ENCODE results near the gene CALM1. TPM values are rescaled to one million over a fixed set of nuclear protein-coding genes. Genes with fewer than 3 reads are reported as not detected.

CALM1 gene
- total RNA-seq, 1 donor, result 227 TPM

DNA sequence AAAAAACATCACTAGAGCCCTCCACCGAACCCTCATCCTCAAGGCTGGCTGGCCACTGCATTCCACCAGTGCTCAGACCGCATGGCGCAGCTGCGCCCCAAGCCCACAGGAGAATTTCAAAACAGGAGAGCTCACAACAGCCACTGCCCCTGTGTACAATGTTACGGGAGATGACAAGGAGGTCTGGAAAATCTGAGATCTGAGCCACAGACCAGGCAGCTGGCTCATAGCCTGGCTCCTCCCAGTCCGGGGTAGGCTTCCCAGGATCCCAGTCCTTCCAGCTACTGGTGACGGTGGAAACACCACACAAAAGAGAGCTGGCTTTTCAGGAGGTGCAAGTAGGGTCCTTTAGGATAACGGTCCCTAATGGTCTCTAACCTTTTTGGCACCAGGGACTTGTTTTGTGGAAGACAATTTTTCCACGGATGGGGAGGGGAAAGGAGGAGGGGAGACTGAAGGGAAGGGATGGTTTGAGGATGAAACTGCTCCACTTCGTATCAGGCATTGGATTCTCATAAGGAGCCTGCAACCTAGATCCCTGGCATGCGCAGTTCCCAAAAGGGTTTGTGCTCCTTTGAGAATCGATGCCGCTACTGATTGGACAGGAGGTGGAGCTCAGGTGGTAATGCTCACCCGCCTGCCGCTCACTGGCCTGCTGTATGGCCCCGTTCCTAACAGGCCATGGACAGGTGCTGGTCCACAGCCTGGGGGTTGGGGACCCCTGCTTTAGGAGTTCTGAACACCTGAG lies 42.1 kb upstream of the CALM1 start:
- Histone ChIP-seq H3K79me2 (ENCODE audit: insufficient read depth, low read length) (no peaks in the 10 kb centered on the region), H3K4me3 (ENCODE audit: insufficient read depth, low read length) (no peak overlapping the region), H2AFZ (ENCODE audit: low read length) (peak overlapping the region; percentile 15), H3K27me3 (ENCODE audit: insufficient read depth, low read length) (no peaks in the 10 kb centered on the region), H3K4me2 (ENCODE audit: insufficient read depth, low read length) (no peak overlapping the region), H4K20me1 (ENCODE audit: insufficient read depth, low read length) (no peaks in the 10 kb centered on the region), H3K4me1 (ENCODE audit: insufficient read depth, low read length) (no peaks in the 10 kb centered on the region), H3K27ac (ENCODE audit: low read depth, low read length) (no peak overlapping the region), H3K36me3 (ENCODE audit: insufficient read depth, low read length) (no peaks in the 10 kb centered on the region), H3K9me3 (ENCODE audit: low read depth, low read length) (no peaks in the 10 kb centered on the region)
- TF ChIP-seq, protein P1, sequence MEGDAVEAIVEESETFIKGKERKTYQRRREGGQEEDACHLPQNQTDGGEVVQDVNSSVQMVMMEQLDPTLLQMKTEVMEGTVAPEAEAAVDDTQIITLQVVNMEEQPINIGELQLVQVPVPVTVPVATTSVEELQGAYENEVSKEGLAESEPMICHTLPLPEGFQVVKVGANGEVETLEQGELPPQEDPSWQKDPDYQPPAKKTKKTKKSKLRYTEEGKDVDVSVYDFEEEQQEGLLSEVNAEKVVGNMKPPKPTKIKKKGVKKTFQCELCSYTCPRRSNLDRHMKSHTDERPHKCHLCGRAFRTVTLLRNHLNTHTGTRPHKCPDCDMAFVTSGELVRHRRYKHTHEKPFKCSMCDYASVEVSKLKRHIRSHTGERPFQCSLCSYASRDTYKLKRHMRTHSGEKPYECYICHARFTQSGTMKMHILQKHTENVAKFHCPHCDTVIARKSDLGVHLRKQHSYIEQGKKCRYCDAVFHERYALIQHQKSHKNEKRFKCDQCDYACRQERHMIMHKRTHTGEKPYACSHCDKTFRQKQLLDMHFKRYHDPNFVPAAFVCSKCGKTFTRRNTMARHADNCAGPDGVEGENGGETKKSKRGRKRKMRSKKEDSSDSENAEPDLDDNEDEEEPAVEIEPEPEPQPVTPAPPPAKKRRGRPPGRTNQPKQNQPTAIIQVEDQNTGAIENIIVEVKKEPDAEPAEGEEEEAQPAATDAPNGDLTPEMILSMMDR (IDR thresholded peaks at IDR 0.05; ENCODE audit: extremely low read depth, low read depth, low read length), result no peak
- peak; percentile 58 for DNase-seq (ENCODE audit: insufficient read length, low spot score, missing footprints)

DNA sequence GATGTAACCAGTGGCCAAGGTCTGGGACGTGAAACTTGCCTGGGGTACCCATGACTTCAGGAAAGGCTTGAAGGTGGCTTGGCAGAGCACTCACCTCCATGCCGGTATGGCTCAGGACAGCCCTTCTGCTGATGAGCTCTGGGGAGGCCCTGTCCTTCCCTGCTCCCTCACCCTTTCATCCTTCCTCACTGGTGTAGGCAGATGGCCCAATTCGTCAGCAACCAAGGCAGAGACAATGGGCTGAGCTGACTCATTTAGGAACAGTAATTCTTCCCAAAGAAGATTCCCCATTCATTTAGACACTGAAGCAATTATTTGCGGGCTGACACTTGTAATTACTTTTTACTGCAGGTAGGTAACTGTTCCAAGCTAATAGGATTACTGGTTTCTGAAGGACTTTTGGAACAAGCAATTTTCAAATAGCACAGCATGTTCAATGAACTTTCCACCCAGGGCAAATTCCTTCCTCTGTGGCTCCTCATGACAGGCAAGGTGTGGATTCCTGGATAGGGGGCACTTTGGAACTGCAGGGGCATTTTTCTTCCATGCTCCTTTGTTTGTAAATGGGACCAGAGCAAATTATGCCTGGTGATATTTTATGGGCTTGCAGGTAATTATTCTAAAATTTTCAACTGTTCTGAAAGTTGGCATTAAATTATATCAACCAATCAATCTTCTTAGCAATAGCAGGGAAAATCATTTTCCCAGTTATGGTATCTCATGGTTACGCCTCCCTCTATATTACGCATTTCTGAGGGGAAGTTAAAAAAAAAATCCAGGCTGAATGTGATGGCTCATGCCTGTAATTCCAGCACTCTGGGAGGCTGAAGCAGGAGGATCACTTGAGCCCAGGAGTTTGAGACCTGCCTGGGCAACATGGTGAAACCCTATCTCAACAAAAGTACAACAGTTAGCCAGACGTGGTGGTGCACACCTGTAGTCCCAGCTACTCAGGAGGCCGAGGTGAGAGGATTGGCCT lies 41.0 kb upstream of the CALM1 start:
- Histone ChIP-seq H3K27me3 (ENCODE audit: insufficient read depth, low read length) (no peaks in the 10 kb centered on the region), H3K4me1 (ENCODE audit: insufficient read depth, low read length) (no peaks in the 10 kb centered on the region), H3K36me3 (ENCODE audit: insufficient read depth, low read length) (no peaks in the 10 kb centered on the region), H3K4me2 (ENCODE audit: insufficient read depth, low read length) (no peak overlapping the region), H3K4me3 (ENCODE audit: insufficient read depth, low read length) (no peak overlapping the region), H4K20me1 (ENCODE audit: insufficient read depth, low read length) (no peaks in the 10 kb centered on the region), H3K9me3 (ENCODE audit: low read depth, low read length) (no peaks in the 10 kb centered on the region), H3K27ac (ENCODE audit: low read depth, low read length) (no peak overlapping the region), H2AFZ (ENCODE audit: low read length) (no peak overlapping the region), H3K79me2 (ENCODE audit: insufficient read depth, low read length) (no peaks in the 10 kb centered on the region)
- DNase-seq (ENCODE audit: insufficient read length, low spot score, missing footprints), result no peak
- TF ChIP-seq, protein P1 (IDR thresholded peaks at IDR 0.05; ENCODE audit: extremely low read depth, low read depth, low read length), result no peak

- no peak overlapping the region for H3K27ac ChIP-seq (ENCODE audit: low read depth, low read length)
- no peaks in the 10 kb centered on the region for H4K20me1 ChIP-seq (ENCODE audit: insufficient read depth, low read length)
- TF ChIP-seq, protein P1 (IDR thresholded peaks at IDR 0.05; ENCODE audit: extremely low read depth, low read depth, low read length), result no peak
- no peak for DNase-seq (ENCODE audit: insufficient read length, low spot score, missing footprints)
- H3K4me2 ChIP-seq (ENCODE audit: insufficient read depth, low read length), result no peak overlapping the region
- no peaks in the 10 kb centered on the region for H3K36me3 ChIP-seq (ENCODE audit: insufficient read depth, low read length)
- no peak overlapping the region for H2AFZ ChIP-seq (ENCODE audit: low read length)
- no peaks in the 10 kb centered on the region for H3K79me2 ChIP-seq (ENCODE audit: insufficient read depth, low read length)
- H3K27me3 ChIP-seq (ENCODE audit: insufficient read depth, low read length), result no peaks in the 10 kb centered on the region
- H3K4me3 ChIP-seq (ENCODE audit: insufficient read depth, low read length), result no peak overlapping the region
- H3K9me3 ChIP-seq (ENCODE audit: low read depth, low read length), result no peaks in the 10 kb centered on the region
- H3K4me1 ChIP-seq (ENCODE audit: insufficient read depth, low read length), result no peaks in the 10 kb centered on the region
These were observed 39.9 kb upstream of the CALM1 start for GRCh38 chr14:90356925-90357324.

DNA sequence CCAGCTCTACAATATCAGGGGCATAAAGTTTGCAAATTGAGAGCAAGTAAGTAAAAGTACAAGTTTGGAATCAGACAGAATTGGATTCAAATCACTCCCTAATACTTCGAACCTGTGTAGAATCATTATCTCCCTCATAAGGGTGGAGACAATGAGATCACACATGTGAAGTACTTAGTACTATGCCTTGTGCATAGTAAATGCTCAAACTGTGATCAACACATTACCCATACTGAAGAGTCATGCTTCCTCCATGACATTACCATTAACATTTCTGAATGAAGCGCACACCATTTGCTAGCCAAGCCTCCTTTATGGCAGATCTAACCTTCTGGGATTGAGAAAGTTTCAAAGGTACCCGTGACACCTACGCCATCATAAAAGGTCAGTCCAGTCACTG lies 38.5 kb upstream of the CALM1 start:
- Histone ChIP-seq H3K4me3 (ENCODE audit: insufficient read depth, low read length) (no peak overlapping the region), H2AFZ (ENCODE audit: low read length) (no peak overlapping the region), H3K79me2 (ENCODE audit: insufficient read depth, low read length) (no peaks in the 10 kb centered on the region), H3K27ac (ENCODE audit: low read depth, low read length) (no peak overlapping the region), H3K4me1 (ENCODE audit: insufficient read depth, low read length) (no peaks in the 10 kb centered on the region), H3K4me2 (ENCODE audit: insufficient read depth, low read length) (no peak overlapping the region), H3K27me3 (ENCODE audit: insufficient read depth, low read length) (no peaks in the 10 kb centered on the region), H3K9me3 (ENCODE audit: low read depth, low read length) (no peaks in the 10 kb centered on the region), H3K36me3 (ENCODE audit: insufficient read depth, low read length) (no peaks in the 10 kb centered on the region), H4K20me1 (ENCODE audit: insufficient read depth, low read length) (no peaks in the 10 kb centered on the region)
- no peak for DNase-seq (ENCODE audit: insufficient read length, low spot score, missing footprints)
- TF ChIP-seq, protein P1 (IDR thresholded peaks at IDR 0.05; ENCODE audit: extremely low read depth, low read depth, low read length), result no peak

Measured in osteoblast (primary cell).